Urothelium cell line (cell line): ENCODE data around the gene RIC8B.

Experiments
- DNase-seq: peaks from one replicate; pipeline ENCODE4 v3.0.0; 2011; ENCODE audit warnings: low spot score, mixed read lengths
- FAIRE-seq: peaks from 2 replicates; lab custom pipeline; 2011; peaks lifted over from hg19 to GRCh38; lab: Jason Lieb, UNC

Gene RIC8B

GRCh38 chr12:106866426-106867080, 92.1 kb downstream of the RIC8B start:
- FAIRE-seq (no peak), DNase-seq (no peak)

GRCh38 chr12:106867651-106868050, 93.2 kb downstream of the RIC8B start:
- FAIRE-seq = no peak
- no peak for DNase-seq

- FAIRE-seq (no peak), DNase-seq (no peak)
Measured at GRCh38 chr12:106868982-106869700, 94.7 kb downstream of the RIC8B start.

GRCh38 chr12:106870116-106870515, 95.6 kb downstream of the RIC8B start:
- FAIRE-seq (no peak), DNase-seq (no peak)

GRCh38 chr12:106871477-106871876, 97.0 kb downstream of the RIC8B start:
- FAIRE-seq = no peak
- DNase-seq = peak; percentile 2

- DNase-seq = no peak
Measured at GRCh38 chr12:106873983-106874382, 99.5 kb downstream of the RIC8B start.

GRCh38 chr12:106878804-106879203, 104.3 kb downstream of the RIC8B start:
- DNase-seq (no peak), FAIRE-seq (no peak)

More at GRCh38 chr12:106873983-106874382, 99.5 kb downstream of the RIC8B start:
- FAIRE-seq = no peak

- DNase-seq = no peak
- no peak for FAIRE-seq
Measured at GRCh38 chr12:106879612-106880011, 105.1 kb downstream of the RIC8B start.

GRCh38 chr12:106883426-106883825, 108.9 kb downstream of the RIC8B start:
- FAIRE-seq (no peak), DNase-seq (no peak)

GRCh38 chr12:106885026-106885425, 110.5 kb downstream of the RIC8B start:
- FAIRE-seq (no peak), DNase-seq (no peak)

- FAIRE-seq = no peak
Measured at GRCh38 chr12:106885541-106886249, 111.2 kb downstream of the RIC8B start.

GRCh38 chr12:106886932-106887331, 112.5 kb downstream of the RIC8B start:
- DNase-seq (no peak), FAIRE-seq (no peak)

More at GRCh38 chr12:106885541-106886249, 111.2 kb downstream of the RIC8B start:
- no peak for DNase-seq

GRCh38 chr12:106888348-106888970, 114.0 kb downstream of the RIC8B start:
- DNase-seq = no peak
- no peak for FAIRE-seq

- DNase-seq (no peak), FAIRE-seq (no peak)
Measured at GRCh38 chr12:106889326-106889725, 114.8 kb downstream of the RIC8B start.

- no peak for FAIRE-seq
- no peak for DNase-seq
Measured at GRCh38 chr12:106889950-106890626, 115.6 kb downstream of the RIC8B start.

GRCh38 chr12:106892075-106892474, 117.6 kb downstream of the RIC8B start:
- DNase-seq (no peak), FAIRE-seq (no peak)

- FAIRE-seq (no peak), DNase-seq (no peak)
Measured at GRCh38 chr12:106893451-106893850, 119.0 kb downstream of the RIC8B start.

GRCh38 chr12:106894774-106895173, 120.3 kb downstream of the RIC8B start:
- DNase-seq (no peak), FAIRE-seq (no peak)

- DNase-seq (no peak), FAIRE-seq (no peak)
Measured at GRCh38 chr12:106896603-106897002, 122.1 kb downstream of the RIC8B start.

GRCh38 chr12:106897082-106897481, 122.6 kb downstream of the RIC8B start:
- no peak for DNase-seq

More at GRCh38 chr12:106897082-106897481, 122.6 kb downstream of the RIC8B start:
- FAIRE-seq = no peak
